Neural cell (in vitro differentiated cells): ENCODE results near the gene MAP3K14. TPM values are rescaled to one million over a fixed set of nuclear protein-coding genes. Genes with fewer than 3 reads are reported as not detected.

ENCODE experiments used
- H2AFZ ChIP-seq: fragments of 200-600, 300-800 bp; sonication (generic), shearing (Covaris generic); 2 replicates; pipeline ENCODE4 v1.6.0; 2014; ENCODE audit warnings: low read depth, mild to moderate bottlenecking, antibody characterized with exemption, low read length, moderate library complexity
- H3F3A ChIP-seq: fragments of 200-600 bp; shearing (Covaris generic); 2 replicates; pipeline ENCODE4 v1.6.1; 2016; ENCODE audit warnings: mild to moderate bottlenecking, moderate library complexity, mixed read lengths, antibody characterized with exemption, low read length; ENCODE audit not compliant: insufficient read depth, poor library complexity, severe bottlenecking
- H3K27ac ChIP-seq: fragments of 200-600, 300-800 bp; sonication (generic), shearing (Covaris generic); 2 replicates; pipeline ENCODE4 v1.5.1; 2014; ENCODE audit warnings: mild to moderate bottlenecking, low read length, moderate library complexity
- H3K27me3 ChIP-seq: fragments of 300-800, 200-600 bp; sonication (generic), shearing (Covaris generic); 2 replicates; pipeline ENCODE4 v1.6.0; 2014; ENCODE audit warnings: mild to moderate bottlenecking, low read depth, low read length, moderate library complexity; ENCODE audit not compliant: insufficient read depth
- H3K36me3 ChIP-seq: fragments of 300-800, 200-600 bp; sonication (generic), shearing (Covaris generic); 2 replicates; pipeline ENCODE4 v1.5.1; 2014; ENCODE audit warnings: mild to moderate bottlenecking, antibody characterized with exemption, low read length, moderate library complexity; ENCODE audit not compliant: insufficient read depth
- H3K4me2 ChIP-seq: fragments of 300-800, 200-600 bp; sonication (generic), shearing (Covaris generic); 2 replicates; pipeline ENCODE4 v1.6.0; 2014; ENCODE audit warnings: mild to moderate bottlenecking, low read length
- H3K4me3 ChIP-seq: fragments of 300-800, 200-600 bp; sonication (generic), shearing (Covaris generic); 2 replicates; pipeline ENCODE4 v1.5.1; 2014; ENCODE audit warnings: mild to moderate bottlenecking, low read length, moderate library complexity
- H3K79me2 ChIP-seq: fragments of 200-600 bp; shearing (Covaris generic); replicated peaks from 2 replicates; pipeline ENCODE4 v1.6.0; 2014; ENCODE audit warnings: mild to moderate bottlenecking, low read length, moderate library complexity; ENCODE audit not compliant: insufficient read depth
- H3K9ac ChIP-seq: fragments of 300-800, 200-600 bp; sonication (generic), shearing (Covaris generic); 2 replicates; pipeline ENCODE4 v1.6.1; 2016; ENCODE audit warnings: mild to moderate bottlenecking, low read length, mixed read lengths
- H3K9me2 ChIP-seq: fragments of 200-600 bp; shearing (Covaris generic); 2 replicates; pipeline ENCODE4 v1.6.1; 2016; ENCODE audit warnings: mild to moderate bottlenecking, low read length, mixed read lengths; ENCODE audit not compliant: insufficient read depth
- H3K9me3 ChIP-seq: fragments of 200-600, 300-800 bp; sonication (generic), shearing (Covaris generic); 2 replicates; pipeline ENCODE4 v1.6.1; 2016; ENCODE audit warnings: mild to moderate bottlenecking, mixed run types, low read length, moderate library complexity, mixed read lengths
- H4K20me1 ChIP-seq: fragments of 200-600 bp; shearing (Covaris generic); 2 replicates; pipeline ENCODE4 v1.6.1; 2016; ENCODE audit warnings: mild to moderate bottlenecking, mixed run types; ENCODE audit not compliant: insufficient read depth
- EP300 ChIP-seq: fragments of 450-650 bp; conservative IDR thresholded peaks from 2 replicates; pipeline ENCODE4 v1.6.1; 2014; ENCODE audit warnings: antibody characterized with exemption, mild to moderate bottlenecking, moderate library complexity; ENCODE audit not compliant: poor library complexity, severe bottlenecking
- EZH2 ChIP-seq: fragments of 200-600, 300-800 bp; shearing (Covaris generic), sonication (generic); IDR thresholded peaks from 2 replicates; pipeline ENCODE4 v1.6.1; 2014; ENCODE audit warnings: antibody characterized with exemption, low read length, borderline replicate concordance, mild to moderate bottlenecking; ENCODE audit not compliant: insufficient read depth, poor library complexity, severe bottlenecking
- MXI1 ChIP-seq: fragments of 450-650 bp; conservative IDR thresholded peaks from 2 replicates; pipeline ENCODE4 v1.6.1; 2014; ENCODE audit warnings: antibody characterized with exemption, mild to moderate bottlenecking; ENCODE audit not compliant: poor library complexity, severe bottlenecking
- POLR2AphosphoS5 ChIP-seq: IDR thresholded peaks from 2 replicates; pipeline ENCODE4 v1.6.1; 2012
- RAD21 ChIP-seq: fragments of 450-650 bp; conservative IDR thresholded peaks from 2 replicates; pipeline ENCODE4 v1.6.1; 2014; ENCODE audit warnings: antibody characterized with exemption, mild to moderate bottlenecking, moderate library complexity
- SMC3 ChIP-seq: fragments of 450-650 bp; conservative IDR thresholded peaks from 2 replicates; pipeline ENCODE4 v1.6.1; 2014; ENCODE audit warnings: antibody characterized with exemption, mild to moderate bottlenecking, moderate library complexity; ENCODE audit not compliant: poor library complexity
- TAF1 ChIP-seq: IDR thresholded peaks from 2 replicates; pipeline ENCODE4 v1.6.1; 2012; ENCODE audit warnings: low read depth
- polyA plus RNA-seq: library from polyadenylated mRNA; depleted of rRNA; stranded (reverse); fragments of >200 nt; gene quantifications from 2 replicates; pipeline ENCODE4 v1.2.3, GENCODE V29; 2014
- TF ChIP-seq, protein P1 (sequence below): fragments of 450-650 bp; IDR thresholded peaks from 2 replicates; pipeline ENCODE4 v1.5.1; 2014; ENCODE audit warnings: antibody characterized with exemption, mild to moderate bottlenecking, moderate library complexity; ENCODE audit not compliant: poor library complexity, severe bottlenecking
- TF ChIP-seq, protein P2 (sequence below): IDR thresholded peaks from 2 replicates; pipeline ENCODE4 v1.6.1; 2012; ENCODE audit warnings: borderline replicate concordance

The MAP3K14 gene
- polyA plus RNA-seq, 1 donor from 2014 or later: 6.7 TPM

DNA sequence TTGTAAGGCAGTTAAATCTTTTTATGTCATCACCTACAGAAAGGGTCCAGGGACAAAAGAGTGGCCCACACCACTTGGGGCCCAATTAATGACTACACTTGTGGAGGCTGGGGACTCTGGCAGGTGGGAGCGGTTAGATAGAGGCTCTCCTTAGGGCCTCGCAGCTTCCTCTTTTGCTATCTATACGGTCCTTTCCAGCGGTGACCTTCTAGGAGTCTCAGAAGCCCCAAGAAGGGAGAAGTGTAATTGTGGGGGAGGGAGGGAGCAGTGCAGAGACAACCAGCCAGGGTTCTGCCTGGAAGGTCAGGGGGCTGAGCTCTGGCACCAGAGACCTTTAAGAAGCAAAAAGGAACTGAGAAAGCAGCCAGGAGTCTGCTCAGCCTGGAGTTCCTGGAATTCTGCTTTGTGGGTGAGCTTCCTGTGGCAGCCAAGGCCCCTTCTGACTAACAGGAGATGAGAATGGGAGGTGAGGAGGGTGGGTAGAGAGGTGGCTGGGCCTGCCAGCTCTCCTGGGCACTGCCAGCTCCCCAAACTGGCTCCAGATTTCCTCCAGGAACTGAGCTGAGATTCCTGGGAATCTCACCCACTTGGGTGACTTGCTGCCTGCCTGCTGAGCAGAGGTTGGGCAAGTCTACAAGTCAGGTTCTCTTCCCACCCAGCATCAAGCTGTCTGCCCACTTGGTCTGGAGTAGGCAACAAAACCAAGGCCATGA, 16.3 kb upstream of the MAP3K14 start:
- H3K27ac ChIP-seq: no peak overlapping the region
- no peaks in the 10 kb centered on the region for H3K9me2 ChIP-seq
- TF ChIP-seq, protein P1, sequence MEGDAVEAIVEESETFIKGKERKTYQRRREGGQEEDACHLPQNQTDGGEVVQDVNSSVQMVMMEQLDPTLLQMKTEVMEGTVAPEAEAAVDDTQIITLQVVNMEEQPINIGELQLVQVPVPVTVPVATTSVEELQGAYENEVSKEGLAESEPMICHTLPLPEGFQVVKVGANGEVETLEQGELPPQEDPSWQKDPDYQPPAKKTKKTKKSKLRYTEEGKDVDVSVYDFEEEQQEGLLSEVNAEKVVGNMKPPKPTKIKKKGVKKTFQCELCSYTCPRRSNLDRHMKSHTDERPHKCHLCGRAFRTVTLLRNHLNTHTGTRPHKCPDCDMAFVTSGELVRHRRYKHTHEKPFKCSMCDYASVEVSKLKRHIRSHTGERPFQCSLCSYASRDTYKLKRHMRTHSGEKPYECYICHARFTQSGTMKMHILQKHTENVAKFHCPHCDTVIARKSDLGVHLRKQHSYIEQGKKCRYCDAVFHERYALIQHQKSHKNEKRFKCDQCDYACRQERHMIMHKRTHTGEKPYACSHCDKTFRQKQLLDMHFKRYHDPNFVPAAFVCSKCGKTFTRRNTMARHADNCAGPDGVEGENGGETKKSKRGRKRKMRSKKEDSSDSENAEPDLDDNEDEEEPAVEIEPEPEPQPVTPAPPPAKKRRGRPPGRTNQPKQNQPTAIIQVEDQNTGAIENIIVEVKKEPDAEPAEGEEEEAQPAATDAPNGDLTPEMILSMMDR: no peak
- no peak for TF ChIP-seq EP300
- no peak for TF ChIP-seq MXI1
- TF ChIP-seq RAD21: no peak
- TF ChIP-seq TAF1: no peak
- TF ChIP-seq, protein P2, sequence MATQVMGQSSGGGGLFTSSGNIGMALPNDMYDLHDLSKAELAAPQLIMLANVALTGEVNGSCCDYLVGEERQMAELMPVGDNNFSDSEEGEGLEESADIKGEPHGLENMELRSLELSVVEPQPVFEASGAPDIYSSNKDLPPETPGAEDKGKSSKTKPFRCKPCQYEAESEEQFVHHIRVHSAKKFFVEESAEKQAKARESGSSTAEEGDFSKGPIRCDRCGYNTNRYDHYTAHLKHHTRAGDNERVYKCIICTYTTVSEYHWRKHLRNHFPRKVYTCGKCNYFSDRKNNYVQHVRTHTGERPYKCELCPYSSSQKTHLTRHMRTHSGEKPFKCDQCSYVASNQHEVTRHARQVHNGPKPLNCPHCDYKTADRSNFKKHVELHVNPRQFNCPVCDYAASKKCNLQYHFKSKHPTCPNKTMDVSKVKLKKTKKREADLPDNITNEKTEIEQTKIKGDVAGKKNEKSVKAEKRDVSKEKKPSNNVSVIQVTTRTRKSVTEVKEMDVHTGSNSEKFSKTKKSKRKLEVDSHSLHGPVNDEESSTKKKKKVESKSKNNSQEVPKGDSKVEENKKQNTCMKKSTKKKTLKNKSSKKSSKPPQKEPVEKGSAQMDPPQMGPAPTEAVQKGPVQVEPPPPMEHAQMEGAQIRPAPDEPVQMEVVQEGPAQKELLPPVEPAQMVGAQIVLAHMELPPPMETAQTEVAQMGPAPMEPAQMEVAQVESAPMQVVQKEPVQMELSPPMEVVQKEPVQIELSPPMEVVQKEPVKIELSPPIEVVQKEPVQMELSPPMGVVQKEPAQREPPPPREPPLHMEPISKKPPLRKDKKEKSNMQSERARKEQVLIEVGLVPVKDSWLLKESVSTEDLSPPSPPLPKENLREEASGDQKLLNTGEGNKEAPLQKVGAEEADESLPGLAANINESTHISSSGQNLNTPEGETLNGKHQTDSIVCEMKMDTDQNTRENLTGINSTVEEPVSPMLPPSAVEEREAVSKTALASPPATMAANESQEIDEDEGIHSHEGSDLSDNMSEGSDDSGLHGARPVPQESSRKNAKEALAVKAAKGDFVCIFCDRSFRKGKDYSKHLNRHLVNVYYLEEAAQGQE: no peak
- TF ChIP-seq SMC3: no peak
- TF ChIP-seq POLR2AphosphoS5: no peak
- no peak for TF ChIP-seq EZH2
- H3K9ac ChIP-seq: no peak overlapping the region
- no peaks in the 10 kb centered on the region for H3K36me3 ChIP-seq
- H4K20me1 ChIP-seq: no peaks in the 10 kb centered on the region
- H3F3A ChIP-seq: no peaks in the 10 kb centered on the region
- H3K4me3 ChIP-seq: no peak overlapping the region
- no peak overlapping the region for H3K4me2 ChIP-seq
- no peaks in the 10 kb centered on the region for H3K79me2 ChIP-seq
- no peaks in the 10 kb centered on the region for H3K9me3 ChIP-seq
- no peaks in the 10 kb centered on the region for H3K27me3 ChIP-seq
- H2AFZ ChIP-seq: no peak overlapping the region

DNA sequence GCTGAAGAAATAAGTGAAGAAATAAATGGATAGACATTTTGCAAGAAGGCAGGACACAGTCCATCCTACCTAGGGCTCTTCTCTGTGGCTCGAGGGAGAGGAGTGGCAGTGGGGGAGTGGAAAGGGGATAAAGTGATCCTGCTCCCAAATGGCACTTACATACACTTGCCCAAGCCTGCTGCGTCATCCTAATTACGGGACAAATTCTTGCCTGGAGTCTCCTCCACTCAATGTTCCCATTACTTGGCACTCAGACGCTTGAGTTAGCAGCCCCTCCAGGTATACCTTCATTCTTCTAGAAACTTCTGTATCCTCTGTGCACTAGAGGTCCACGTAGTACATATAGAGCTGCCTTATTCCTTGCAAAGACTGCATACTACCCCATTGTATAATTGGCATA, 15.7 kb upstream of the MAP3K14 start:
- H3K27ac ChIP-seq: no peak overlapping the region
- H3F3A ChIP-seq: no peaks in the 10 kb centered on the region
- H4K20me1 ChIP-seq: no peaks in the 10 kb centered on the region
- no peaks in the 10 kb centered on the region for H3K9me2 ChIP-seq
- TF ChIP-seq RAD21 (no peak), TAF1 (no peak), POLR2AphosphoS5 (no peak), MXI1 (no peak), EP300 (no peak), SMC3 (no peak), EZH2 (no peak)
- TF ChIP-seq, protein P1: no peak
- TF ChIP-seq, protein P2: no peak
- H3K79me2 ChIP-seq: no peaks in the 10 kb centered on the region
- H3K9me3 ChIP-seq: no peaks in the 10 kb centered on the region
- no peaks in the 10 kb centered on the region for H3K36me3 ChIP-seq
- H3K4me3 ChIP-seq: no peak overlapping the region
- H3K4me2 ChIP-seq: no peak overlapping the region
- no peak overlapping the region for H3K9ac ChIP-seq
- H2AFZ ChIP-seq: no peak overlapping the region
- H3K27me3 ChIP-seq: no peaks in the 10 kb centered on the region
